Activated T-helper 1 cell treated with Interleukin-2 at 50 U/mL for 16 hours (primary cell): Measurements from ENCODE around the gene NARS2.

Experiments
- DNase-seq: peaks from one replicate; pipeline ENCODE4 v3.0.0-alpha.2; 2020; ENCODE audit warnings: low read depth

The NARS2 gene

DNA sequence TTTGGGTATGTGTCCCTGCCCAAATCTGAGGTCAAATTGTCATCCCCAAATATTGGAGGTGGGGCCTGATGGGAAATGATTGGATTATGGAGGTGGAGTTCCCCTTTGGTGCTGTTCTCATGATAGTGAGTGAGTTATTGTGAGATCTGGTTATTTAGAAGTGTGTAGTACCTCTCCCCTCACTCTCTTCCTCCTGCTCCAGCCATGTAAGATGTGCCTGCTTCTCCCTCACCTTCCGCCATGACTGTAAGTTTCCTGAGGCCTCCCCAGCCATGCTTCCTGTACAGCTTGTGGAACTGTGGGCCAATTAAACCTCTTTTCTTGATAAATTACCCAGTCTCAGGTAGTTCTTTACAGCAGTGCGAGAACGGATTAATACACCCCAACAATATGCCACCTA lies 166.0 kb downstream of the NARS2 start:
- DNase-seq: no peak

DNA sequence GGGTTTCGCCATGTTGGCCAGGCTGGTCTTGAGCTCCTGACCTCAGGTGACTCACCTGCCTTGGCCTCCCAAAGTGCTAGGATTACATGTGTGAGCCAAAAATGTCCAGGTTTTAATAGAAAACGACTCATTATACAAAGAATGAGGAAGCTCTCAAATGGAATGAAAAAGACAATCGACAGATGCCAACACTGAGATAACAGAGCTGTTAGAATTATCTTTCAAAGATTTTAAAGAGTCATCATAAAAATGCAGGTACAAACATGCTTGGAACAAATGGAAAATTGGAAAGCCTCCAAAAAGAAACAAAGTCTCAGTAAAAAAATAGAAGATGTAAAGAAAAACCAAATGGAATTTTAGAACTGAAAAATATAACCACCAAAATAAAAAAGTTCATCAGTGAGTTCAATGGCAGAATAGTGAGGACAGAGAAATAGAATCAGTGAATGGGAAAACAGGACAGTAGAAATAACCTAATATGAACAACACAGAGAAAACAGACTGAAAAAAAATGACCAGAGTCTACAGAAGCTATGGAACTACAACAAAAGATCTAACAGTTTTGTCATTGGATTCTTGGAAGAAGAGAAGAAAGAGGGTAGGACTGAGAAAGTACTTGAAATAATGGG lies 168.0 kb downstream of the NARS2 start:
- no peak for DNase-seq

DNA sequence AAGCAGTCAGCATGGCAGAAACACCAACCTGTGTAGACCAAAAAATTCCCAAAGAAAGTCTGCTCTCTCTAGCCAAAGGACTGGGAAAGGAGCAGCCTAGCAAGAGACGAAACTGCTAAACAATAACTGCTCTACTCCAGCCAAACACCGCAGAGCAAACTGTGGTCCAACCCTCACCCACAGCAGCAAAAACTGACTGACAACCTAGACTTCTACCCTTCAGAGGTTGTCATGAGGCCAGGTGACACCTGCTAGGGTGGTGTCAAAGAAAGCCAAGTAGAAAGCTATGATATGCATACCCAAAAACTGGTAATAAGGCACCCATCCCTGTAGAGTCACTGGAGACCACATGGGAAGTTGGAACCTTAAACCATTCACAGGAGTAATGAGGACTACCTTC lies 168.9 kb downstream of the NARS2 start:
- DNase-seq: no peak

DNA sequence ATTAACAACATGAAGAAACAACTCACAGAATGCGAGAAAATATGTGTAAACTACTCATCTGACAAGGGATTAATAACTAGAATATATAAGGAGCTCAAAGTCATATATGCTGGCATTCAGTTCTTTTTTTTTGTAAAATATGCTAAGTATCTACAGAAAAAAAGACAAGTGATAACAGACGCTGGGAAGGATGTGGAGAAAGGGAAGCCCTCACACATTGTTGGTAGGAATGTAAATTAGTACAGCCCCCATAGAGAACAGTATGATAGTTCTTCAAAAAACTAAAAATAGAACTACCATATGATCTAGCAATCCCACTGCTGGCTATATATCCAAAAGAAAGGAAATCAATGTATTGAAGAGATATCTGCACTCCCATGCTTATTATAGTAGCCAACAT lies 170.9 kb downstream of the NARS2 start:
- no peak for DNase-seq

DNA sequence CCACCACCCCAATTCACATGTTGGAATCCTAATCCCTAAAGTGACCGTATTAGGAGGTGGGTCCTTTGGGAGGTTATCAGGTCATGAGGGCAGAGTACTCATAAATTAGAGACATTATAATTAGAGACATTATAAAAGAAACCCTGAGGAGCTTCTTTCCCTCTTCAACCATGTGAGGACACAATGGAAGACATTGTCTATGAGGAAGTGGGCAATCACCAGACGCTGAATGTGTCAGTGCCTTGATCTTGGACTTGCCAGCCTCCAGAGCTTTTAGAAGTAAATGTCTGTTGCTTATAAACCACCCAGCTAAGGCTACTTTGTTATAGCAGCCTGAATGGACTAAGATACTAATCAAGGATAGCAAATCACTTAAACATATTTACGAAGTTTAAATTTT lies 171.8 kb downstream of the NARS2 start:
- DNase-seq: no peak

DNA sequence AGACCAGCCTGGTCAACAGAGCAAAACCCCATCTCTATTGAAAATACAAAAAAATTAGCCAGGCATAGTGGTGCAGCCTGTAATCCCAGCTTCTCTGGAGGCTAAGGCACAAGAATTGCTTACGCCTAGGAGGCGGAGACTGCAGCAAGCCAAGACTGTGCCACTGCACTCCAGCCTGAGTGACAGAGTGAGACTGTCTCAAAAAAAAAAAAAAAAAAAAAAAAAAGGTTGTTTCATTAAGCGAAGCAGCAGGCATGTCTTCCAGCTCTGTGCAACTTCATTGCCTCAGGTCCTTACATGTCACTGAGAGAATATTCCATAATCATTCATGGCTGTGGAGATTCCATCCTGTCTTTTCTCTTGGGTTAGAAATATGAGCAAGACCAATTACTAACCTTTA lies 174.0 kb downstream of the NARS2 start:
- DNase-seq: no peak

DNA sequence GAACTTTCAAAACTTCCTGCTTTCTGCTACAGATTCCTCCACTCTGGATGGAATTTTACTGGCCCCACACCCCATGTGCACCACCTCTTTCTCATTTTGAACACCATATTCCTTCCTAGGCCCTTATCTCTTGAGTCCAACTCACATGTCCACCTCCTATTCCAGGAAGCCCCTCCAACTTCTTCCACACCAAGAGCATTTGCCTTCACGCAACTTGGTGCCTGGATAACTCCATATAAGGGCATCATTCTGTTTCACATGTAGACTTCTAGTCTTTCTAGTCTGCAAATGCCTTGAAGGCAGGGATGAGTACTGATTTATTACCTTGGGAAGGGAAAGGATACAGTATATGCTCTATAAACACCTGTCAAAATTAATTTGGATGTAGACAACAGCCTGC lies 174.5 kb downstream of the NARS2 start:
- DNase-seq: no peak

DNA sequence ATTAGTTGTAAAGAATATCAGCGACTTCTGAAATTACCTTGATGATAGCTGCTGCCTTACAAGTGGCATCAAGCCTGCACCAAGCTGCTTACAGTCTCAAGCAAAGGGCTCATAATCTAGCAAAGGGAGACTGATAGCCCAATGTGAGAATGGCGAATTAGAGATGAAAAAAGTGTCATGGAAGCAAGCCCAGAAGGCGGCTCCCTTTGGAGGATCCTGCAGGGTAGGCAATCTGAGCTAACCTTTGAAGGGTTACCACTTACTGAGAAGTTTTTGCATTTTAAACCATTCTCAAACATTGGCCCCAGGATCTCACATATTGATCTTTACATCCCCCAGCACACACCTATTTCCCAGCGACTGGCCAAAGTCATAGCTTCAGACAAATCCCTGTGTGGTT lies 175.5 kb downstream of the NARS2 start:
- no peak for DNase-seq

DNA sequence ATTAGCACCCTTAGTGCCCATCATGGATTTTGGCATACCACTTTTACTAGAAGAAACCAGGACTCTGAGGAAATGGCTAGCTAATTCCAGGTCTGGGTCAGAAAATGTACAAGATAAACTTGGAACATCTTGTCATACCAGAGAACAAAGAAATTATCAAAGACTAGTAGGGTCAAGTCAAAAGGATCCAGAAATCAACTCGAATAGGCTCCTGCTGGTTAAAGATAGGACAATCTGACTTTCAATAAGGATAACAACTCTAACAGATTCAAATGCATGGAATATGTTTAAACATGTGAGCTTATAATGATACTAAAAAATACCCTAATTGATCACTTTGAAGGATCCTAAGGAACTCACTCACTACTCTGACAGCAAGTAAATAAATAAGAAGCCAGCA lies 175.9 kb downstream of the NARS2 start:
- no peak for DNase-seq

DNA sequence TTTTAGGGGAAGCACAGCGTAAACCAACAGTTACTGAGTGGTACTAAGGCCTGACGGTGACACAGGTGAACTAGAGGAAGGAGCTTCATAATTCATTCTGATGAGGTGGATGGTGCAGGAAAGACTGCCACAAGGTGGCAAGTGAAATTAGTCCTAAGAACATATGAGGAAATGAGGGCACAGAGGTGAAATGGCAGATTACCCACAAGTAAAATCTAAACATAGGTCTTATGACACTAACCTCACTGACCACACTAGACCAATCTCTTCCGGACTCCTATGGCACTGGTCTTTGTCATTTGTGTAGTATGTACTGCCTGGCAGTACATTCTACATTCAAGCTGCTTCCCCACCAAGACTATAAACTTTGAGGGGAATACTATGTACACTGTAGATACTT lies 177.3 kb downstream of the NARS2 start:
- DNase-seq: no peak

DNA sequence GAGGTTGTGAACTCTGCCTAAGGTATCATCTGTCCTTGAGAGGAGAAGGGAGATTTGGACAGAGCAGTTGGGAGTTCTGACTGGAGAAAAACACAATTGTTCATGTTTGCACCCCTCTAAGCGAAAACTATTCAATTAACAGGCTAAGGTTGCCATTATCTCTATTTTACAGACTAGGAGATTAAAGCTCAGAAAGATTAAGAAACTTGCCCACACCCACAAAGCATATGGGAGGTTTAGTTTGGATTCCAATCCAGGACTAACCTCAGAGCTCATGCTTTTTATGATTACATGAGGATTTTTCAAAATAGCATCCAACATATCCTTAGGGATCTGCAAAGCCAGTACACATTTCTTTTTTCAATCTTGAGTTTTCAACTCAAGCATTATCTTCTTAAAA lies 179.1 kb downstream of the NARS2 start:
- no peak for DNase-seq

DNA sequence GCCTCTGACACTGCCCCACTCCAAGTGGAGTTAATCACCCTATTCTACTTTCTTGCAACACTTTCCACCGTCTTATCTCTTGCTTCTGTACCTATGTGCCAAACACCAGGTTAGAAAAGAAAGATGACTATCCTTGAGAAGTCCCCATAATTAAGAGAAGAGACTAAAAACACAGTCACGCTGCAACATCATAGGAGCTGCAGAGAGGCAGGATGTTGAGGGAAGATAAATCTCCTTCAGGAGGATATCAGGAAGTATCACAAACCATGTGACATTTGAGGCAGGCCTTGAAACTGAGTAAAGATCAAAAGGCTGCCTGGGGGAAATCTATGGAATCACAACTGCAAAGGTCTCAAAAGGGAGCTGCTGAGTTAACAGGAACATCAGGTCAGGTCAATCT lies 181.8 kb downstream of the NARS2 start:
- no peak for DNase-seq

DNA sequence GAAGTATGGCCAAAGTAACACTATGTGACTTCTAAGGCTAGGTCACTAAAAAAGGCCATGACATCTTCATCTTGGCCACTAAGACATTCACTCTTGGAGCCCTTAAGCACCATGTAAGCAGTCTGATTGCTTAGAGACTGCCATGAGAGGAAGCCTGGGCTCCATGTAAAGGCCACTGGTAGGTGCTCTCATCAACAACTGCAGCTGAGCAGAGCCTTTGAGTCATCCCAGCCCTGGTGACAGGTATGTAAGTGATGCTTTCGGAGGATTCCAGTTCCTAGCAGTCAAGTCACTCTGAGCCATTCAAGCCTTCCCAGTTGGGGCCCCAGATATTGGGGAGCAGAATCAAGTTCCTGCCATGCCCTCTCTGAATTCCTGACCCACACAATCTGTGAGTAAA lies 183.2 kb downstream of the NARS2 start:
- no peak for DNase-seq

DNA sequence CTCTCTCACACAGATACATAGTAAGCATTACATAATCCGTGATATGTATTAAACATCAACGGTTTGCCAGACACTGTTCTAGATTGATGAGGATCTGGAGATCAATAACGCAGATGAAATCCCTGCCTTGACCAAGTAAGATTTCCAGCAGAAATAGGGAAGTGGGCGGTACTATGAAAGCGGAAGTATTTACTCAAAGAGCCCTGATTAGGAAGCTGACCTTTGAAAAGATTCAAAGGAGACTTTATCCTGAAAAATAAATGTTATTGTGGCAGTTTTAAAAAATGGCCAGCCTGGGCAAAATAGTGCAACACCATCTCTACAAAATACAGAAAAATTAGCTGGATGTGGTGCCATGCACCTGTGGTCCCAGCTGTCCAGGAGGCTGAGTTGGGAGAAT lies 183.9 kb downstream of the NARS2 start:
- no peak for DNase-seq

DNA sequence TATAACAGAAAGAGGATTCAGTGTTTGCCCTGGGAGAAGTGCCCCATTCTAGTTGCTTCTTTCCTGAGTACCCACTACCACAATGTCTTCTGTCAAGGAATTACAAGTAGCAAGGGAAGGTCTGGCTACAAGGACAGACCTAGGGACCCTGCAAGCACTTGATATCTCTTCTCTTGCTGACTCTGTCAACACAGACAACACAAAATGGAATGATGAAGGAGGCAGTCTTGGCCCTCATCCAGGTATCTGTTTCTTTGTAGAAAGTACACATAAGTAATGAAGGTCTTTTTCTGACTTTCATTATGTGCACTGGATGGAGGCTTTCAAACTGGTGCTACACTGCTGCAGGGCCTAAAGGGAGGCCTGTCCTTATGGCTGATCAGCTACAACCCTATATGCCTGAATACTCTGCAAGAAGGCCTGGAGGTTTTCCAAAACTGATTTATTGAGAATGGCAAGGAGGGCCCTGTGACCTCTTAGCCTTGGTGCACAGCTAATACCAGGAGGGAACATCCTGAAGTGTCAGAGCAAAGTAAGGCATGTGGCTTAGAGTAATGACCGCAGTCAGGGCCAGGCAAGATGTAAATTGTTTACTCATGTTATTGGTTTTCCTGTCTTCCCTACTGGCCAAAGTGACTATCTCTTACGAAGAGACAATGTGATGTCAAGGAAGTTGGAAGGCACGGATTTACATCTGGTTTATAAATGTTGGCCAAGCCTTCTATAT lies 188.3 kb downstream of the NARS2 start:
- DNase-seq: no peak
